Activated naive CD4-positive, alpha-beta T cell treated with anti-CD3 and anti-CD28 coated beads, Interleukin-2, amount 10 ng/mL, durations not matched to agents 5 hours and 36 hours (primary cell): Measurements from ENCODE around the gene TBC1D3I. TPM values are rescaled to one million over a fixed set of nuclear protein-coding genes. Genes with fewer than 3 reads are reported as not detected.

ENCODE experiments used
- total RNA-seq, 2 experiments: library from RNA; stranded (reverse); gene quantifications; one replicate each; pipeline ENCODE4 v1.2.3, GENCODE V29; 2021

TBC1D3I gene
- under 1 TPM; 0.17 to 0.18 TPM for total RNA-seq

DNA sequence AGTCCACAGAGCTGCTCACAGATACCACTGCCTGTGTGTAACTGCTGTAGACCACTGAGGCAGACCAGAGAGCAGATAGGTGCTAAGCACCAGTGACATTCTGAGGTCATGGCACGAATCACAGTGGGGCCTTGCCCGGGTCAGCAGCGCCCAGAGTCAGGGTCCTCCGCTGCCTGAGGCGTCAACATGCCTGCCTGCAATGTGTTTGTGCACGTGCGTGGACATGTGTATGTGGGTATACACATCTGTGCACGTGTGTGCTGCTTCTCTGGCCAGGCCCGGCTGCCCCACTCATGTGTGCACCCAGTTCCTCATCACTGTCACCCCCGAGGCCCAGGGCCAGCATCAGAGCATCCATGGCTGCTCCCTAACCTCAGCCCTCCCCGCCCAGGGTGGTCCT lies at the start of gene TBC1D3I:
TSS of gene TBC1D3I (minus strand) at position 101 of the 400 bp plus-strand sequence. CDS start 1,585 bp downstream, outside the sequence.

GRCh38 chr17:36210439-36211211 lies 53.7 kb downstream of the TBC1D3I start, which contains the start of gene CCL4L2:
Gene CCL4L2 (plus strand): TSS chr17:36211063.

Other genes starting within 250 kb of the TBC1D3I start
- not detected for gene CCL23, start 246.6 kb downstream of the TBC1D3I start, total RNA-seq
- not detected for gene CCL18, start 200.3 kb downstream of the TBC1D3I start, total RNA-seq
- 1 to 10 TPM; 7.3 to 8.8 TPM for gene CCL3, start 174.4 kb downstream of the TBC1D3I start, total RNA-seq
- 1 to 10 TPM; 3.1 to 3.6 TPM for gene CCL4, start 160.7 kb downstream of the TBC1D3I start, total RNA-seq
- 1 to 10 TPM; 8.1 to 8.4 TPM for gene TBC1D3B, start 87.9 kb downstream of the TBC1D3I start, total RNA-seq
- under 1 TPM in 1 of 2 experiments, not detected in 1; 0.28 TPM for gene CCL3L1, start 67.8 kb downstream of the TBC1D3I start, total RNA-seq
- not detected for gene CCL4L2, start 53.5 kb downstream of the TBC1D3I start, total RNA-seq
- gene TBC1D3G, start 59.3 kb upstream of the TBC1D3I start, total RNA-seq: not detected
- under 1 TPM in 1 of 2 experiments, not detected in 1; 0.30 TPM for gene TBC1D3H, start 123.9 kb upstream of the TBC1D3I start, total RNA-seq
- 10 to 100 TPM; 45.3 to 46.4 TPM for gene ZNHIT3, start 222.1 kb upstream of the TBC1D3I start, total RNA-seq